GM18505 (cell line): Measurements from ENCODE around the gene DNAJB4.
A peak's percentile ranks its signal among the peaks of the same experiment; 100 is the strongest.
"Not testable (repeated sequence)": the region's sequence is repeated elsewhere in the genome, so short reads cannot be mapped to it uniquely, and the experiment has no call there.

Experiments used
- ATAC-seq: cut with Tn5 transposase; IDR thresholded peaks from one replicate; pipeline ENCODE4 v1.9.1; 2021; ENCODE audit not compliant: unreplicated experiment
- POLR2A ChIP-seq: IDR thresholded peaks from 4 replicates; pipeline ENCODE4 v1.6.1; 2011; ENCODE audit warnings: borderline replicate concordance; ENCODE audit not compliant: insufficient read depth, insufficient read length; ENCODE audit errors: extremely low read depth

The DNAJB4 gene

DNA sequence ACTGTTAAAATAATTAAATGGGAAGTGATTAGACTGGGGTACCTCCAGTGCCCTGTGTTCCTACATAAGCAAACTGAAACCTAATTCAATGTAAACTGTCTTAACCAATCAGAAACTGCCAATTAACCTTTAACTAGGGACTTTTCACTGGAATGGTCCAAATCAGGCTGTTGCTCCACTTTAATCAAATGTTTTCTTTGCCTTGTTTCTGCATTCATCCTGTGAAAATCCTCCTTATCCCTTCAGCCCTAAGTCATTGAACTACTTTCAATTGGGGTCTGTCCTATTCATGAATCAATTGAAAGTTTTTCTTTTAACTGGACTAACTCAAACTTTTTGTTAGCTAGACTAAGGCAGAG is 20.8 kb upstream of the DNAJB4 start:
- ATAC-seq, result no peak

DNA sequence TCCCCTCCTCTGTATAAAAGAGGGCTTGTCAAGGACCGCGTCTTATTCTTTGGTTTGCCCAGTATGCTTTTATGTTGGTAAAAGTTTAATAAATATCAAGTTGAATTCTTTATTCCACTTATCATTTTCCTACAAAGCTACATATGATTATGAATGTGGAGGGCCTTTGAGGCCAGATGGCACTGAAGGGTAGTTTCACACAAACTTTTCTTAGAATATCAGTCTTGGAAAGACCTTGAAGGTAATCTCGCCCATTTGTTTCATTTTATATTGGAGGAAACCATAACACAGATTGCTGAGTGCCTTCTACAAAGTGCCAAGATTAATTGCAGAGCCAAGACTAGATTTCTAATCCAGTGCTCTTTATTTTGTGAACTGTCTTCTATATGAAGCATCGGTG is 20.1 kb upstream of the DNAJB4 start:
- ATAC-seq, result no peak
- no peak for TF ChIP-seq POLR2A

More for the DNA sequence above, 20.8 kb upstream of the DNAJB4 start:
- no peak for TF ChIP-seq POLR2A

DNA sequence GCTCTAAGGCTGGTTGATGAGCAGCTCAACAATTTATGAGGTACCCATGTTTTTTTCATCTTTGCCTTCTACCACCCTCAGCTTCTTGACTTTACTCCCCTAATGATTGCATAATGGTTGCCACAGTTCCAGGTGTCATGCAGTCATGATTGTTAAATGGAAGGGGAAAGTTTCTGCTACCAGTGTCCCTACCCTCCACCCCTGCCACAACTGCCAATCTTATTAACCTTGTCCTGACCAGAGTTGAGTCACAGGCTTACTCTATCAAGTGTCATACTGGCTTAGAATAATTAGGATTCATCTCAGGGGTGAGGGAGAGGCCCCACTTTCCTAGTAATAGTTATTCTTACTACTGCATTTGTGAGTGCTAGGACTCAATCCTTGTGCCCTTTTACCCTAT is 17.9 kb upstream of the DNAJB4 start:
- TF ChIP-seq POLR2A, result no peak
- ATAC-seq, result no peak

DNA sequence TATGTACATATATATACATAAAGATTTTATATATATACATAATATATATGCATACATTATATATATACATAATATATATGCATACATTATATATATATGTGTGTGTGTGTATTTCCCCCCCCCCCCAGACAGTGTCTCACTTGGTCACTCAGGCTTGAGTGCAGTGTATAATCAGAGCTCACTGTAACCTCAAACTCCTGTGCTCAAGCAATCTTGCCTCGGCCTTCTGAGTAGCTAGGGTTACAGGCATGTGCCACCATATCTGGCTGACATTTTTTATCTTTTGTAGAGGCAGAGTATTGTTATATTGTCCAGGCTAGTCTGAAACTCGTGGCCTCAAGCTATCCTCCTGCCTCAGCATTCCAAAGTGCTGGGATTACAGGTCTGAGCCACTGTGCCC is 16.8 kb upstream of the DNAJB4 start:
- no peak for TF ChIP-seq POLR2A
- no peak for ATAC-seq

DNA sequence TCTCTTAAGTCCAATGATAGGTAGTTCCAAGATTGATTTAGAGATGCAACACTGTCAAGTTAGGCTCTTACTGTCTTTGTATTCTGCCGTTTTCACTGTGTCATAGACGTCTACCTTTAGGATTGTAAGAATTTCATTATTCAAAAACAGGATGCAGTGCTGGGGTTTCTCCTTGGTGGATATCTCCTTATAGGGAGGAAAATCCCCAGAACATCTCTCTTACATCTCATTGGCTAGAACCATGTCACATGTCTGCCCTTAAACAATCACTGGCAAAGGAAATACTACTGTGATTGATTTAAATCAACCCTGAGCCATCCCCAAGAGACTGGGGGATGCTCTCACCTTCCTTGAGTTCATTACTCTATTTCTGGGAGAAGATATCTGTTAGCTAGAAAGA is 15.0 kb upstream of the DNAJB4 start:
- no peak for TF ChIP-seq POLR2A
- ATAC-seq, result no peak

DNA sequence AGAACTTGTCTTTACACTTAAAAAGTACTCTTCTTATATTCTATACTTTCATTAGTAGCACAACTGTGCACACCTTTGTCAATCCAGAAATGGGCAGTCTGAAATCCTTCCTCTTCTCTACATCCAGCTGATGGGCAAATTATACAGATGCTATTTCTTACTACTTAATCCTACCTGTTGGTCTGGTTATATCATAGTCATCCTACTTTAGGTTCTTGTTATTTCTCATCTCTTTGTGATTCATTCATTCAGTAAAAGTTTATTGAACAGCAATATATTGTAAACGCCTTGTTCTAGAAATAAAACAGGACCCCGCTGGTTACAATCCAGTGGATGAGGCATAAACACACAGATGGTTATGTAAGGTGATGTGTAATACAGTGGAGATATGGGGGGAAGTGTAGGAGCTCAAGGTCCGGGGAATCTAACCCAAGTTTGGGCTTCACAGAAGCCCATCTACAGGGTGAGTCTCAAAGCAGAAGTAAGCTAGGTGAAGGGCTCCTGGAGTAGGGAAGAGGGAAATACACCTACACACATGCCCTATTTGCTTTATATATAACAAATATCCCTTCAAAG is 14.0 kb upstream of the DNAJB4 start:
- ATAC-seq, result no peak
- TF ChIP-seq POLR2A, result no peak

DNA sequence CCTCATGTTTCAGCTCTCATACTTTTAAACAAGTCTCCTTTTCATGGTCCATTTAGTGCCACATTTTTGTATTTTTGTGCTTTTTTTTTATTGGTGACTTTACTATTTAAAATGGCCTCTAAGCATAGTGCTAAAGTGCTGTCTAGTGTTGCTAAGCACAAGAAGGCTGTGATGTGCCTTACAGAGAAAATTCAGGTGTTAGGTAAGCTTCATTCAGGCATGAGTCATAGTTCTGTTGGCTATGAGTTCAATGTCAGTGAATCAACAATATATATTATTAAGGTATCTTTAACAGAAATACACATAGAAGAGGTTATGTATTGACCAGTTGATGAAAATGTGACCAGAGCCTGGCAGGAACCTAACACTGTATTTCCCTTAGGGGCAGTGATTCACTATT is 13.1 kb upstream of the DNAJB4 start:
- no peak for TF ChIP-seq POLR2A
- no peak for ATAC-seq

DNA sequence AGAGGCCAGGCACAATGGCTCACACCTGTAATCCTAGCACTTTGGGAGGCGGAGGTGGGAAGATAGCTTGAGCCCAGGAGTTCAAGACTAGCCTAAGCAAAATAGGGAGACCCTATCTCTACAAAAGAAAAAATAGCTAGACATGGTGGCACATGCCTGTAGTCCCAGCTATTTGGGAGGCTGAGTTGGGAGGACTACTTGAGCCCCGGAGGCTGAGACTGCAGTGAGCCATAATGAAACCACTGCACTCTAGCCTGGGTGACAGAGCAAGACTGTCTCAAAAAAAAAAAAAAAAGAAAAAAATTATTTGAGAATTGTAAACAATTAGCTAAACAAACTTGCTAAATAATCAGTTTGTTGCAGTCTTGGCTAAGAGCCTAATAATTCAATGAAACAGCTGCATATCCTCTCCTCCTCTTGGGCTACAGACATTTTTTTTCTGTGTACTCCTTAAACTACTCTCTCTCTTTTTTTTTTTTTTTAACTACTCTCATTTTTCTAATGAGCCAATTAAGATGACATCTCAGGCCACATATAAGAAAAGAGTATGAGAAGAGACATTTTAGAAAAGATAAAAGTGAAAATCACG is 10.5 kb upstream of the DNAJB4 start:
- no peak for TF ChIP-seq POLR2A
- ATAC-seq, result no peak

DNA sequence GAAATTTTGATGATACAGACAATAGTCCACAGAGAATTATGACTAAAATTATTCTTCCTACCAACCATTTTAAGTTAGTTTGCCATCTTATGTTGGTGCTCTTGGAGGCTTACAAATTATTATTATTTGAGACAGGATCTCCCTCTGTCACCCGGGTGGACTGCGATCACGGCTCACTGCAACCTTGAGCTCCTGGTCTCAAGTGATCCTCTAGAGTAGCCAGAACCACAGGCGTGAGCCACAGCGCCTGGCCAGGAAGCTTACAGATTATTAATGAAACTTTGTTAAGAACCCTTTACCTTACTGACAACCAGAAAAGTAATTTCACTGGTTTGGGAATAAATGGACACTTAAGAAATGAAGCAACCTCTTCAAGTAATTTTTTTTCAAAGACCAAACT is 8.0 kb upstream of the DNAJB4 start:
- TF ChIP-seq POLR2A, result no peak
- ATAC-seq, result no peak

DNA sequence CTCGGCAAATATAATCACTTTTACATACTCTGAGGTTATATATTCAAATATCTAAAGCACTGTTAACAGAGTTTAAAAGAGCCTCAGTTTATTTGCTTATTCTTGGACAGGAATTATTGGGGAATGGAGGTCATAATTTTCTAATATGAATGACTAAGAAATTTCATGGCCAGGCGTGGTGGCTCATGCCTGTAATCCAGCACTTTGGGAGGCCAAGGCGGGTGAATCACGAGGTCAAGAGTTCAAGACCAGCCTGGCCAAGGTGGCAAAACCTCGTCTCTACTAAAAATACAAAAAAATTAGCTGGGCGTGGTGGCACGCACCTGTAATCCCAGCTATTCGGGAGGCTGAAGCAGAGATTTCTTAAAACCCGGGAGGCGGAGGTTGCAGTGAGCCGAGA is 4.2 kb upstream of the DNAJB4 start:
- not testable (repeated sequence) for ATAC-seq

DNA sequence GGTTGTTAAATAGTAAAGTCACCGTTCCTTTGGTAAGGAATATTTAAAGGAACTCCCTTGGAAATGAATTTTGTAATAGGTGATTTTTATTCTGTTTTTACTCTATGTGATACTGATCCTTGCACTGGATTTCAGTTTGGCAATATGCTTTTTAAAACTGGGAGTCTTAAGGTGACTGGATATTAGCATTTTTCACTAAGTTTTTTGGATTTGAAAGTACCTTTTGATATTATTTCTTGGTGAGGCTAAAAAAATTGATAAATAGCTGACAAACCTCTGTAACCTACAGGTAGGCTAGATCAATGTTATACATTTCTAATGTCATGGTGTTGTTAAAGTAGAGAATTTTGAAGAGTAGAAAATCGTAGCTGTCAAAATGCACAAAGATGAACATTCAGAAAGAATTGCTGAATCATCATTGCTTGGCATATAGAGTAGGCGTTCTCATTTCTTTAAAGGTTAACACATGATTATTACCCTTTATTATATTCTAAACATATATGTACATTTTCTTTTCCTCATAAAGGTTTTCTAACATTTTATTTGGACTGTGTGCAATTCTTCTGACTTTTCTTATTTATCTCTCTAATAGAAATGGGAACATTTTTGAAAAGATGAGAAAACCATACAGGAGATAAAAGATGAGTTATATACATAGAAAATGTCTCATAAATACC is 1.5 kb upstream of the DNAJB4 start:
- TF ChIP-seq POLR2A, result no peak
- no peak for ATAC-seq

DNA sequence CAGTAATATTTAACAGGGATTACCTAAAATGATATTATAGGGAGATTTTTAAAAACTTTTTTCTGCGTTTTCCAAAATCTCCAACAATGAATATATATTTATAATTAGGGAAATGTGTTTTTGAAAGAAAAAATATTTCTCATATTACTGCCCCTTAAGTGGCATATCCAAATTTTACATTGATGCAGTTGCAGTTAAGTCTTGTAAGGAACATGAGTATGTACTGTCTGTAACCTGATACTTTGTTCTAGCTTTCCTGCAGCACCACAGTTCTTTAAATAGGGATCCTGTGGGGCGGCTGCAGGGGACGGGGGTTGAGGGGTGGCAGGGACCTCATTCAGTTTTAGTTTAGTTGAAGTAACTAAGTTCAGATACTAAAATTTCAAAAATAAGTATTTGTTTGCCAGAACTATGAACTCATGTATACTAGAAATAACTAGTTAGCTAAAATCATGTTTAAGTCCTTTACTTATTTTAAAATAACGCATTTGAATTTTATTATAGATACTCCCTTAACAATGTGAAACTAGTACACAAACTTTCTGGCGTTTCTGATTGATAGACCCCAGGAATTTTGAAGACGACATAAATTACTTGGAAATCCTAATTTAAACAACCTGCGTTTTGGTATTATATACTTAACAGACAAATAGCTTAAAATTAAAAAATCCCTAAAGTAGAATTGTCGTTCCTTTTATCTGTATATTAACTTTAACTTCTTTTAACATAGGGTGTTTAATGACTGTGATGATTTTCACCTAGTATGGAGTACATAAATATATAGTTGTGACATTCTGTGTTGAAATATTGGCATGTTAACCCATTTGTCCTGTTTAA is 639 bp upstream of the DNAJB4 start:
- TF ChIP-seq POLR2A, result peak; percentile 97
- peak; percentile 47 for ATAC-seq

DNA sequence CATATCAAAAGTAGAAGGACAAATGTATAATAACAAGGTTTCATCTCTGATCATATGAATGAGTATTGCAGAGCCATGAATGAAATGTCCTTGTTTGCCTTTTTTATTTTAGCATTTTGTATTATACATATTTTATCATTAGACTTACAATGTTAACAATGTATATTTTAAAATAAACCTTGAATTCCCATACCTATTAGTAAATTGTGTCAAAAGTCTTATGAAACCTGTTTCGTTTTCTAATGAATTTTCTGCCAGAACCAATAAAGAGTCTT is 646 bp downstream of the DNAJB4 start:
- ATAC-seq, result no peak
- no peak for TF ChIP-seq POLR2A

DNA sequence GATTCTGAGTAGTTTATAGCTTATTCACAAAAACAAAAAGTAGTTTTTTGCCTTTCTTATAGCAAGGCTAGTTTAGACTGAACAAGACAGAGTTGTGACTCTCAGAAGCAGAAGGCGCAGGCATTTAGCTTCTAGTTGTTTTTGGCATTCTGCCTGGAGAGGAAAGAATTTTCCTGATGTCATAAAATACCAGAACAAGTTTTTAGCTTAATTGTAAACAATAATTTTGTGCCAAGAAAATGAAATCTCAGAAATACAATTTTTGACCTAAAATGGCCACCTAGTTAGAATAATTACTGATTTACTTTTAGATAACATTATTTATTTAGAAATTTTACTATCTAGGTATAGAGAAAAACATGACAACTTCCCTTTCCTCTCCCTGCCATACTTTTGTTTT is 1.0 kb downstream of the DNAJB4 start:
- ATAC-seq, result no peak

More for the DNA sequence above, 1.0 kb downstream of the DNAJB4 start:
- TF ChIP-seq POLR2A, result no peak
